Measurements from ENCODE around the gene RPL39L.

The RPL39L gene

DNA sequence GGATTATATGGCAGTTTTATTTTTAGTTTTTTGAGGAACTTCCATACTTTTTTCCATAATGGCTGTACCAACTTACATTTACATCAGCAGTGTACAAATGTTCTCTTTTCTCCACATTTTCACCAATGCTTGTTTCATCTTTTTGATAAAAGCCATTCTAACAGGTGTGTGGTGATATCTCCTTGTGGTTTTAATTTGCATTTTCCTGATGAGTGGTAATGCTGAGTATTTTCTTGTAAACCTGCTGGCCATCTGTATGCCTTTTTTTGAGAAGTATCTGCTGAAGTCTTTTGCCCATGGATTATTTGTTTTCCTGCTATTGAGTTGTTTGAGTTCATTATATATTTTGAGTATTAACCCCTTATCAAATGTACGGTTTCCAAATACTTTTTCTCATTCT, 50.6 kb downstream of the RPL39L start:
- no peak for DNase-seq

DNA sequence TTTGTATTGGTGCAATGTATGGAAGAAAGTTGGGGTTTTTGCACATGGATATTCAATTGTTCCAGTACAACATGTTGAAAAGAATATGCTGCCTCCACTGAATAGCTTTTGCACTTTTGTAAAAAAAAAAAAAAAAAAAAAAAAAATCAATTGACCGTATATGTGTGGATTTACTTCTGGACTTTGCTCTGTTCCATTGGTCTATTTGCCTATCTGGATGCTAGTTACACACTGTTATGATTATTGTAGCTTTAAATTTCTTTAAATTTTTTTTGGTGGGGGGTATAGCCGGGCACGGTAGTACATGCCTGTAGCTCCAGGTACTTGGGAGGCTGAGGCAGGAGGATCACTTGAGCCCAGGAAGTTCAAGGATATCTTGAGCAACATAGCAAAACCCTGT, 52.5 kb downstream of the RPL39L start:
- no peak for DNase-seq

DNA sequence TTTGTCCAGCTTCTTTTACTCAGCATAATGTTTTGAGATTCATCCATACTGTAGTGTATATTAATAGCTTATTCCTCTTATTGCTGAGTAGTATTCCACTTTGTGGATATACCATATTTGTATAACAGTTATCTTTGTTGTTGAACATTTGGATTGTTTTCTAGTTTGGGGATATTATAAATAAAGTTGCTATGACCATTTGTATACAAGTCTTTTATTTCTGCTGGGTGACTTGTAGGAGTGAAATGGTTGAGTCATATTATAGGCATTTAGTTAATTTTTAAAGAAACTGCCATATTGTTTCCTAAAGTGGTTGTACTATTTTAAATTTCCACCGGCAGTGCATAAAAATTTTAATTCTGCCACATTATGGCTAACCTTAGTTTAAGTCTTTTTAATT, 53.4 kb downstream of the RPL39L start:
- DNase-seq, result no peak

DNA sequence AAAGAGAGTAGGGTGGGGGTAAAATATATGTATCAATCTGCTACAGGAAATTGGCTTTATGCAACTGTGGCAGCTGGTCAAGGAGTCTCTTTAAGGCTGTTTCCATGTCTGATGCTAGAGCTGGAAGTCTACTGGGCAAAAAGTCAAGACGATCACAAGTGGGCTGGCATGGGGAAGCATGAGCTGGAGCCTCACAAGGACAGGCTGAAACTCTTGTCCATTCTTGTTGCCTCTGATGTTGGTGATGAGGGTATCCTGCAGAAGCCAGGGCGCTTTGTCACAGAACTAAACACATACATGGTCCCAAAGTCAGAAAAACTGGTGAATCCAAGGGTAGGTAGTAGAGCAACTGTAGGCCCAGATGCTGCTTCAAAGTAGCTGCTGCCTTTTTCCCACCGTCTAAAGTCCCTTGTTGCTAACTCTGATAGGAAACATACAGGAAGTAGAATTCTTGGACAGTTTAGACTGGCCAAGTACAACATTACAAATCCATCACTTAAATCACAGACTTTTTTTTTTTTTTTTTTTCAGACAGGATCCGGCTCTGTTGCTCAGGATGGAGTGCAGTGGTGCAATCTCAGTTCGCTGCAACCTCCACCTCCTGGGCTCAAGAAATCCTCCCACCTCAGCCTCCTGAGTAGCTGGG, 54.2 kb downstream of the RPL39L start:
- DNase-seq, result no peak

DNA sequence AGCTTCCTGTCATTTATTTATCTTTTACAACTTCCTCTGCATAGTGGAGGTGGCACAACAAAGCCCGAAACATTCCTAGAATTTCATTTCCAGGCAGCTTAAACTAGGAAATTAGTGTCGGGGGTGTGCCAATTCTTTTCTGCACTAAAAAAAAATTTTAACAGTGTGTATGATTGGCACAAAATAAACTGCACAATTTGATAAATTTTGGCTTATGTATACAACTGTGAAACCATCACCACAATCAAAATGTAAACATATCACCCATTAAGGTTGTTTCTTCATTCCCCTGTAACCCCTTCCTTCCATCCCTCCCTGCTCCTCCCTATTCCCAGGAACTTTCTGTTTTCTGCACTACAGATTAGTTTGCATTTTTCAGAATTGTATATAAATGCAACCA, 54.7 kb downstream of the RPL39L start:
- no peak for DNase-seq

DNA sequence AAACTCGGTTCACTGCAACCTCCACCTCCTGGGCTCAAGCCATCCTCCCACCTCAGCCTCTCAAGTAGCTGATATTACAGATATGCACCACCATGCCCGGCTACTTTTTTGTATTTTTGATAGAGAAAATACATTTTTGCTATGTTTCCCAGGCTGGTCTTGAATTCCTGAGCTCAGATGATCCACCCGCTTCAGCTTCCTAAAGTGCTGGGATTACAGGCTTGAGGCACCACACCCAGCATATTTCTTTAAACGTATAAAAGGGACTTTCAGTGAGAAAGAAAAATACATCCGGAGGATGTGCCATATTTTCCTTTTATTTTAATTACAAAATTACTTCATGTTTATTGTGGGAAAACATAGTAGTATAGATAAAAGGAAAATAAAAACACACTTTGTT, 55.2 kb downstream of the RPL39L start:
- DNase-seq, result no peak

DNA sequence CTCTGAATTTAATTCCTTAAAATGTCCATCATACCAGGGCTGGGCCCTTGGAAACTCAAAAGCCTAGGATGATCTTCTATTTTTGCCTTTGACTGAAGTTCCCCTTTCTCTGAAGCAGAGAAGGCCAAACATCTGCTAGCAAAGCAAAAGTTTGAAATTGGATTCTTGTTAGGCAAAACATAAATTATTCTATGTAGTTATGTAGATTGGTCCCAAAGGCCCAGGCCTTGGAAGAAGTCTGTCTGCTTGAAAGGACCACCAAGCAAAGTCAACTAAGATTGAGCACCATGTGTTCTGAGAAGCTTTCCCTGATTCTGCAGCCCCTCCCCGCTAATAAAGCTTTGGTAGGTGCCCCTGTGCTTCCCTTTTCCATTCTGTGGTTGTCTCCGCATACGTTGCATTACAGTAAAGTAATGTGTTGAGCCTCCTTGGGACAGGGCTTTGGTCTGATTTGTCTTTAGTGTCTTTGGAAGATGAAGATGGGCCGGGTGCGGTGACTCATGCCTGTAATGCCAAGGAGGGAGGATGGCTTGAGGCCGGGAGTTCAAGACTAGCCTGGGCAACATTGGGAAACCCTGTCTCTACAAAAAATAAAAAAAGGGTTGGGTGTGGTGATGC, 56.4 kb downstream of the RPL39L start:
- DNase-seq, result no peak

DNA sequence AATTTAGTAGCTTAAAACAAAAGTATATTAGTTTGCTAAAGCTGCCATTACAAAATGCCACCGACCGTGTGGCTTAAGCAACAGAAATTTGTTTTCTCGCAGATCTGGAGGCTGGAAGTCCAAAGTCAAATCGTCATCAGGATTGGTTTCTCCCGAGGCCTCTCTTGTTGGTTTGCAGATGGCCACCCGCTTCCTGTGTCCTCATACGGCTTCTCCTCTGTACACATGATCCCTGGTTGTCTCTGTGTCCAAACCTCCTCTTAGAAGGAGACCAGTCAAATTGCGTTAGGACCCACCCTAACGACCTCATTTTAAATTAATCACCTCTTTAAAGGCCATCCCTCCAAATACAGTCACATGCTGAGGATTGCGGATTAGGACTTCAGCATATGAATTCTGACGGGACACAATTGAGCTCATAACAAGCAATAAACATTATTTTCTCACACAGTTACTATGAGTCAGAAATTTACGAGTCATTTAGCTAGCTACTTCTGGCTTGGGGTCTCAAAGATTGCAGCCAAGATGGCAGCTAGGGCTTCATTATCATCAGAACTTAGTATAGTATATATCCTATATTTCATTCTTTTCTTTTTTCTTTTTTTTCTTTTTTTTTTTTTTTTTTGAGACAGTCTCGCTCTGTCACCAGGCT, 58.4 kb downstream of the RPL39L start:
- no peak for DNase-seq

DNA sequence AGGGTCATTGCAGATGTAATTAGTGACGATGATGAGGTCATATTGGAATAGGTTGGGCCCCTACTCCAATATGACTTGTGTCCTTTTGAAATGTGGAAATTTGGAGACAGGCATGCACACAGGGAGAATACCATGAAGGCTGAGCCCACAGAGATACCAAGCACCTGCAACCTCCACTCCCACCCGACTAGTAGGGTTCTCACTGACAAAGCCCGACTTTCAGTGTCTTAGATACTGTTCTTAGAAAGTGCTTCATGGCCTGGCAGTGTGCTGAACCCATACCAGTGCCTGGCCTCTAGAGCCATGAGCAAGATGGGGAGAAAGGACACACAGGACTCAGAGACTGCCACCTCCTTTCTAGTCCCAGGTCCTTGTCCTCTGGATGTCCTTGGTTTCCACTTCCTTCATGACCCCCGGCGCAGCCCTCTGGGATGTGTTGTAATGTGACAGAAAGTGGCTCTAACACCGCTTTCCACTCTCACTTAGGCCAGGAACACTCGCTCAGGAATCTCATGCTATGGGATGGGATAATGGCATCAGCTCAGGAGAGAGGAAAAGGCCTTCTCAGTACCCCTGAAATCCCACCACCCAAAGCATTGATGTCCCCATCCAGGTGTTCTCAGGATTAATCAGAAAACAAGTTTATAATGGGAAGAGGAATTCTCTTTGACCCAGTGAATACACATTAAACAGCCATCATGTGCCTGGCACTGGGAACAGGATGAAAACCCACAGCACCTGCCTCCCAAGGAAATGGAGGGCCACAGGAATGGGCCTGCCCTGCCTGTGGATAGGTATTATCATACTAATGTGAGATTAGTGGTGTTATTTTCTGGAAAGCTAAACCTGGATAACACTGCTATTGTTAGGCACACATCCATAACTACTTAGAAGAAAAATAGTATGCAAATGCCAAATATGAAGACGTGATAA, 59.9 kb downstream of the RPL39L start:
- DNase-seq, result no peak

DNA sequence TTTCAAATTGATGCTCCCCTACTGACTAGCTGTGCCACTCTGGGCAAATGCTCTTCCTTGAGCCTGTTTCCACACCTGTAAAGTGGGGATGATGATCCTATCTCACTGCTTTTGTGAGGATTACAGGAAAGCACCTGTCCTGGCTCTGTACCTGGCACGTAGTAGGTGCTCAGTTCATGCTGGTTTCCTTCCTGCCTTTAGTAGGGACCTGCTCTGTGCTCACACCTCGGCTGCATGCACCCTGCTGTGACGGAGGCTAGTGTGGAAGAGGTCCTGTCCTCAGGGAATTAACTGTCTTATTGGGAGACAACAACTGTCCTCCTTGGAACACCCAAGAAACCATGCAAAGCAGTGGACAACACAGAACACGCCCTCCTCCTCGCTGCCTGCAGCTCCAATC, 61.8 kb downstream of the RPL39L start:
- no peak for DNase-seq

DNA sequence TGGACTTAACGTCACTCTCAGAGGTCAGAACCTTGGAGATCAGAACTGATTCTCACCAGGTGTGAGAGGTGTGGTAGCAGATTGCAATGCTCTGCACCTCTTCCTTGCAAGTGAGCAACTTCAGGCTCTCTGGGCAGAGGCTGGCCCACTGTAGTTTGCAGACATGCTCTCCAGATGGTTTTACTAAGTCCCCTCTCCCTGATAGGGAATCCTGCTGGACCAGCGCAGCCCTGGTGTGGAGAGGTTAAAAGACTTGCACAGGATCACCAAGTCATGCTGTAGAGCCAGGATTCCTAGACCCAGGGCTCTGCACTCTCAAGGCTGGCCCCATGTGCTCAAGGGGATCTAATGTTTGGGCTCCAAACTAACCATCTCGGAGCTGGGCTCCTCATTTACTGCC, 62.2 kb downstream of the RPL39L start:
- DNase-seq, result no peak

DNA sequence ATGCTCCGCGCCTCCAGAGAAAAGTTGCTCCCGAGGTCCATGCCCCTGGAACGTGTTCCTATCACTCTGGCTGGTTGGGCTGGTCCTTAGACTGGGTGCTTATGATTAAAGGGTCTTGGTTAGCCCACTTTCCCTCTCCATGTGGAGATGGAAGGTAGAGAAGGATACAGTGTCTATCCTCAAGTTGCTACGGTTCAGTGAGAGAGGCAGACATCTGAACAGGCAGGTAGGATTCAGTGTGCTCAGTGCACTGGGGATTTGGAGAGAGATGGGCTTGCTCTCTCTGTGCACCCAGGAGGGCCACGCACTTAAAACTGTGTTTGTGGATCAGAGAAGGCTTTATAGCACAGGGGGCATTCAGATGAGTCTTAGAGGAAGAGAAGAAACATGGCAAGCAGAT, 63.0 kb downstream of the RPL39L start:
- no peak for DNase-seq

DNA sequence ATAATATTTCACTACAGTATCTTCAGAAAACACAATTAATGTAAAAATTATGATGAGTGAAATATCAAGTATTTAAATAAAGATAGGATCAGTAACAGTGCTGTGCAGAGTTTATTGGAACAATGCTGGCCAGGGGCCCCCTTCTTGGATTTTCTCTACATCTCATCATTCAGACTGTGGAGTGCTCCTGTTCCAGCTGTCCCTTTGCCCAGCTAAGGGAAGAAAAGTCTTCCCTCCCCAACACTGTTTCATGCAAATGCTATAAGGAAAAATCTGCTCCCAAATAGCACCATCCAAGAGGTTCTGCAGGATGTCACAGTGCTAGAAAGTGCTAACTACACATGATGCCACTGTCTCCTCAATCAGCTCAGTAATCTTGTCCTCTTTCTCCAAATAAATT, 64.5 kb downstream of the RPL39L start:
- DNase-seq, result no peak

DNA sequence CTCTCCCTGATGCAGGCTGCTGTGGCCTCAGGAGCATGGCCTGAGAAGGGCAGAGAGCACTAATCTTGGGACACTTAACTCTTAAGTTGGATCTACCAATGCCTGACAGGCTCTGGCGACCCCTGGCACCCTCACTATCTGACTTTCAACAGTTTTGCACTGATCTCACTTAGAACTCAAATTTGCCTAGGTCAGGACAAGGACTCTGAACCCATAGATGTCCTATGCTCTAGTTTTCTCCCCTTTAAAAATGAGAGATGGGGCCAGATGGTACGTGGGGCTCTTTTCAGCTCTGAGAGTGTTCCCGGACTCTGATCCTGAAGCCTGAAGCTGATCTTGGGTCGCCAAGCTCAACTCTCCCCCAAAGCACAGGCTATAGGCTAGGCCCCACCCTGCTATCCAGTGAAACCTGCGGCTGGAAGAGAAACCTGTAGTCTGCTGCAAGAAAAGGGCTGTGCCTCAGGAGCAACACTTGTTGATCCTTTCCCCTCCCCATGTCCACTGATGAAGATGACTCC, 65.7 kb downstream of the RPL39L start:
- DNase-seq, result no peak

DNA sequence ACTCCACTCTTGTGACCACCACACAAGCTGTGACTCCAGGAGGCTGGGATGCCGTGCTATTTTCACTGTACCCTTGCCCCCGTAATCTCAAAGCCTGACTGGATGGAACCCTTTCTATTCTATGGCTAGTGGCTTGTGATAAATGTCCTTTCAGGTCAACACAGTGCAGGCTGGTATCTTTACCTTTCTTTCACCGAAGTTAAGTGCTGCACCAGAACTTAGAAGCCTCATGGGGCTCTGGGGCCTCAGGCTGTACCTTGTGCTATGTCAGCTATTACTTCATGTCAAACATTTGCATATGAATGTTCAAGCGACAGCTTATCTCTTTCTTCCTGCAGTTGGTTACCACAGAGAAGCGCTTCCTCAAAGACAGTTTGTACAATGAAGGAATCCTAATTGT, 66.8 kb downstream of the RPL39L start:
- DNase-seq, result no peak

DNA sequence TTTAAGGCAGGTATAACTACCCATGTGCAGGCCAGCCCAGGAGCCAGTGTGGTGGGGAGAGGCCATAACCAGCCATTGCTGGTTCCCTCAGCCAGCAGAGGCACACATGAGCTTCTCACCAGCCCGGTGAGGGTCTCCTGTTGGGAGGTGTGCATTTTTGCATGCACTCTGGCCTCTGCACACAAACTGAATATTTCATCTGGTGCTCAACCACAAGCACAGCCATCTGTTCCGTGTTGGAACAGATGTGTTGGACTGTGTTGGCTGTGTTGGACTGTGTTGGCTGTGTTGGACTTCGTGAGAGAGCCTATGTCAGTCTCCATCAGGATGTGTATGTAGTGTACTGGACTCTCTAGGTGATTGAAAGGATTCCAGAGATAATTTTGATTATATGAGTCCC, 67.2 kb downstream of the RPL39L start:
- no peak for DNase-seq
